GM19463 (cell line): Measurements from ENCODE around the gene ARFGAP3.
"Not testable (repeated sequence)": the region's sequence is repeated elsewhere in the genome, so short reads cannot be mapped to it uniquely, and the experiment has no call there.

Experiments used
- ATAC-seq: cut with Tn5 transposase; IDR thresholded peaks from one replicate; pipeline ENCODE4 v1.9.1; 2021; ENCODE audit warnings: mild to moderate bottlenecking, moderate library complexity; ENCODE audit not compliant: unreplicated experiment

Gene ARFGAP3

GRCh38 chr22:42799061-42799460 lies 58.0 kb downstream of the ARFGAP3 start:
- ATAC-seq: no peak

GRCh38 chr22:42797011-42797410 lies 60.1 kb downstream of the ARFGAP3 start:
- ATAC-seq: no peak

GRCh38 chr22:42796081-42796480 lies 61.0 kb downstream of the ARFGAP3 start:
- no peak for ATAC-seq

GRCh38 chr22:42794551-42795510 lies 62.2 kb downstream of the ARFGAP3 start:
- no peak for ATAC-seq

- ATAC-seq: no peak
These were observed 63.1 kb downstream of the ARFGAP3 start for GRCh38 chr22:42793848-42794405.

GRCh38 chr22:42792909-42793847 lies 63.9 kb downstream of the ARFGAP3 start:
- no peak for ATAC-seq

- ATAC-seq: no peak
These were observed 64.6 kb downstream of the ARFGAP3 start for GRCh38 chr22:42792453-42792908.

- no peak for ATAC-seq
These were observed 65.2 kb downstream of the ARFGAP3 start for GRCh38 chr22:42791721-42792452.

GRCh38 chr22:42788466-42788865 lies 68.6 kb downstream of the ARFGAP3 start:
- no peak for ATAC-seq

GRCh38 chr22:42788021-42788420 lies 69.1 kb downstream of the ARFGAP3 start:
- ATAC-seq: no peak

- ATAC-seq: no peak
These were observed 69.7 kb downstream of the ARFGAP3 start for GRCh38 chr22:42787357-42787736.

- no peak for ATAC-seq
These were observed 70.3 kb downstream of the ARFGAP3 start for GRCh38 chr22:42786606-42787356.

GRCh38 chr22:42785706-42786499 lies 71.2 kb downstream of the ARFGAP3 start:
- ATAC-seq: no peak

- not testable (repeated sequence) for ATAC-seq
These were observed 74.8 kb downstream of the ARFGAP3 start for GRCh38 chr22:42782306-42782705.

GRCh38 chr22:42780070-42780540 lies 77.0 kb downstream of the ARFGAP3 start:
- ATAC-seq: no peak

GRCh38 chr22:42777126-42777525 lies 79.9 kb downstream of the ARFGAP3 start:
- no peak for ATAC-seq

GRCh38 chr22:42773167-42773566 lies 83.9 kb downstream of the ARFGAP3 start:
- ATAC-seq: no peak

GRCh38 chr22:42772647-42773046 lies 84.4 kb downstream of the ARFGAP3 start:
- no peak for ATAC-seq
